ENCODE measurements around the gene UNC5C. TPM values are rescaled to one million over a fixed set of nuclear protein-coding genes. Genes with fewer than 3 reads are reported as not detected.

Gene UNC5C
- total RNA-seq, 2 experiments from 2014 or later: not detected

GRCh38 chr4:95264843-95265242 is 283.9 kb downstream of the UNC5C start:
- Histone ChIP-seq H3K27me3 (ENCODE audit: control insufficient read depth in 1 of 2, insufficient read depth in 2 of 2, low read length in 2 of 2) (no peaks in the 10 kb centered on the region), H3K4me3 (ENCODE audit: low read length) (no peak overlapping the region), H3K36me3 (ENCODE audit: insufficient read depth, low read length) (no peaks in the 10 kb centered on the region), H3K27ac (ENCODE audit: low read depth in 1 of 2, low read length in 2 of 2) (no peak overlapping the region), H3K9me3 (ENCODE audit: control insufficient read depth in 1 of 2, insufficient read depth in 1 of 2, low read length in 2 of 2) (peaks cover 0 to 2% of the 10 kb centered on the region in 2 experiments), H3K4me1 (ENCODE audit: insufficient read depth, low read length) (no peaks in the 10 kb centered on the region)
- no peaks in the 10 kb centered on the region for H3K9me3 Mint-ChIP-seq
- H3K27ac Mint-ChIP-seq: no peak overlapping the region
- no peak overlapping the region for H3K4me3 Mint-ChIP-seq
- TF ChIP-seq CTCF (IDR thresholded peaks at IDR 0.05): no peak
- ATAC-seq (ENCODE audit: poor library complexity) (no peak), DNase-seq (no peak)
- H3K4me1 Mint-ChIP-seq (ENCODE audit: low read depth): no peaks in the 10 kb centered on the region
- H3K27me3 Mint-ChIP-seq: no peaks in the 10 kb centered on the region
- POLR2A ChIA-PET: no interaction called here
- CTCF ChIA-PET: no interaction called here
- no peaks in the 10 kb centered on the region for H3K36me3 Mint-ChIP-seq (ENCODE audit: low read depth)
- intact Hi-C loops (cut with DNase I, micrococcal nuclease): no loop called here

- DNase-seq (no peak), ATAC-seq (ENCODE audit: poor library complexity) (no peak)
- no peaks in the 10 kb centered on the region for H3K9me3 Mint-ChIP-seq
- intact Hi-C loops (cut with DNase I, micrococcal nuclease): no loop called here
- H3K27ac Mint-ChIP-seq: no peak overlapping the region
- ChIA-PET POLR2A (no interaction called here), CTCF (no interaction called here)
- H3K27me3 Mint-ChIP-seq: no peaks in the 10 kb centered on the region
- H3K27ac ChIP-seq (ENCODE audit: low read depth in 1 of 2, low read length in 2 of 2): no peak overlapping the region
- H3K4me1 Mint-ChIP-seq (ENCODE audit: low read depth): no peaks in the 10 kb centered on the region
- no peaks in the 10 kb centered on the region for H3K9me3 ChIP-seq (ENCODE audit: control insufficient read depth in 1 of 2, insufficient read depth in 1 of 2, low read length in 2 of 2)
- no peaks in the 10 kb centered on the region for H3K36me3 ChIP-seq (ENCODE audit: insufficient read depth, low read length)
- TF ChIP-seq CTCF (IDR thresholded peaks at IDR 0.05): no peak
- no peak overlapping the region for H3K4me3 ChIP-seq (ENCODE audit: low read length)
- no peaks in the 10 kb centered on the region for H3K27me3 ChIP-seq (ENCODE audit: control insufficient read depth in 1 of 2, insufficient read depth in 2 of 2, low read length in 2 of 2)
- H3K4me1 ChIP-seq (ENCODE audit: insufficient read depth, low read length): no peaks in the 10 kb centered on the region
- H3K4me3 Mint-ChIP-seq: no peak overlapping the region
- H3K36me3 Mint-ChIP-seq (ENCODE audit: low read depth): no peaks in the 10 kb centered on the region
Observed at GRCh38 chr4:95263960-95264359, 284.8 kb downstream of the UNC5C start.

GRCh38 chr4:95263391-95263790 is 285.4 kb downstream of the UNC5C start:
- no peak for TF ChIP-seq CTCF (IDR thresholded peaks at IDR 0.05)
- H3K36me3 Mint-ChIP-seq (ENCODE audit: low read depth): no peaks in the 10 kb centered on the region
- Histone ChIP-seq H3K4me1 (ENCODE audit: insufficient read depth, low read length) (no peaks in the 10 kb centered on the region), H3K36me3 (ENCODE audit: insufficient read depth, low read length) (no peaks in the 10 kb centered on the region), H3K4me3 (ENCODE audit: low read length) (no peak overlapping the region), H3K27ac (ENCODE audit: low read depth in 1 of 2, low read length in 2 of 2) (no peak overlapping the region), H3K27me3 (ENCODE audit: control insufficient read depth in 1 of 2, insufficient read depth in 2 of 2, low read length in 2 of 2) (no peaks in the 10 kb centered on the region), H3K9me3 (ENCODE audit: control insufficient read depth in 1 of 2, insufficient read depth in 1 of 2, low read length in 2 of 2) (no peaks in the 10 kb centered on the region)
- ATAC-seq (ENCODE audit: poor library complexity): no peak
- no peak overlapping the region for H3K4me3 Mint-ChIP-seq
- H3K27me3 Mint-ChIP-seq: no peaks in the 10 kb centered on the region
- DNase-seq: no peak
- CTCF ChIA-PET: no interaction called here
- POLR2A ChIA-PET: no interaction called here
- intact Hi-C loops (cut with DNase I, micrococcal nuclease): no loop called here
- H3K9me3 Mint-ChIP-seq: no peaks in the 10 kb centered on the region
- H3K4me1 Mint-ChIP-seq (ENCODE audit: low read depth): no peaks in the 10 kb centered on the region
- no peak overlapping the region for H3K27ac Mint-ChIP-seq
